KMS-11 (cell line): ENCODE measurements around the gene SMARCC1.

ENCODE experiments used
- H2AFZ ChIP-seq: fragments of 200-600 bp; sonication (generic); 2 replicates; pipeline ENCODE4 v1.6.1; 2016; ENCODE audit warnings: antibody characterized with exemption, mixed run types, low read depth
- H3K27ac ChIP-seq: fragments of 200-600 bp; sonication (generic); 2 replicates; pipeline ENCODE4 v1.6.1; 2016; ENCODE audit warnings: mild to moderate bottlenecking, mixed run types
- H3K27me3 ChIP-seq: fragments of 200-600 bp; sonication (generic); 2 replicates; pipeline ENCODE4 v1.6.1; 2017; ENCODE audit warnings: mild to moderate bottlenecking, low read depth, mixed run types, moderate library complexity; ENCODE audit not compliant: insufficient read depth
- H3K36me3 ChIP-seq: fragments of 200-600 bp; sonication (generic); 2 replicates; pipeline ENCODE4 v1.6.1; 2017; ENCODE audit warnings: mild to moderate bottlenecking, mixed run types; ENCODE audit not compliant: insufficient read depth
- H3K4me1 ChIP-seq: fragments of 200-600 bp; sonication (generic); 2 replicates; pipeline ENCODE4 v1.6.1; 2016; ENCODE audit warnings: mild to moderate bottlenecking, low read depth, mixed run types; ENCODE audit not compliant: poor library complexity, severe bottlenecking
- H3K4me2 ChIP-seq: fragments of 200-600 bp; sonication (generic); 2 replicates; pipeline ENCODE4 v1.7.0; 2016; ENCODE audit warnings: mild to moderate bottlenecking, mixed run types
- H3K4me3 ChIP-seq: fragments of 200-600 bp; sonication (generic); IDR thresholded peaks from 2 replicates; pipeline ENCODE4 v1.6.1; 2017; ENCODE audit warnings: low read depth, low read length, mixed read lengths; ENCODE audit not compliant: insufficient read depth
- H3K79me2 ChIP-seq: fragments of 200-600 bp; sonication (generic); 2 replicates; pipeline ENCODE4 v1.6.1; 2016; ENCODE audit warnings: low read depth, mixed run types; ENCODE audit not compliant: insufficient read depth
- H3K9ac ChIP-seq: fragments of 200-600 bp; sonication (generic); 2 replicates; pipeline ENCODE4 v1.6.1; 2016; ENCODE audit warnings: mild to moderate bottlenecking, mixed run types
- H4K20me1 ChIP-seq: fragments of 200-600 bp; sonication (generic); 2 replicates; pipeline ENCODE4 v1.6.1; 2016; ENCODE audit warnings: mild to moderate bottlenecking, mixed run types; ENCODE audit not compliant: insufficient read depth
- TF ChIP-seq, protein P1 (sequence below): fragments of 200-600 bp; sonication (generic); conservative IDR thresholded peaks from 2 replicates; pipeline ENCODE4 v1.6.1; 2017; ENCODE audit warnings: low read depth, mild to moderate bottlenecking, antibody characterized with exemption, low read length, moderate library complexity, mixed read lengths

Gene SMARCC1

DNA sequence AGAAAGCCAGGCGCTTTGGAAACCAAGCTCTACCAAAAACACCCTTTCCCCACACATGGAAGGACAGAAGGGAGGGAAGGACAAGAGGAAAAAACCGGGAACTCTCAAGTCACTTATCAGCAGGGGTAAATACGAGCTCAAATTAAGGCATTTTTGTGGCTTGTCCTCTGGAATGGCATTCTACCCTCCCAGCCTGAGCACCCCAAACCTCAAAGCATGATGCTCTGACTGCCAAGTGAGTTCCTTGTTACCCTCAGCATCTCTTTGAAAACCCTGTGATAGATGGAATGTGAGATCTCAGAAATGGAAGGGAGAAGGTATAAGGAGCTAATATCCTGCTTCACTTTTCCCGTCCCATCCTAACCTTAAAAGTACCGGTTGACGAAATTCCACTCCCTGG, 194.9 kb downstream of the SMARCC1 start:
- no peak overlapping the region for H3K27ac ChIP-seq
- no peaks in the 10 kb centered on the region for H3K4me1 ChIP-seq
- H3K9ac ChIP-seq, result no peak overlapping the region
- no peaks in the 10 kb centered on the region for H3K27me3 ChIP-seq
- no peaks in the 10 kb centered on the region for H3K79me2 ChIP-seq
- H3K4me2 ChIP-seq, result no peak overlapping the region
- TF ChIP-seq, protein P1, sequence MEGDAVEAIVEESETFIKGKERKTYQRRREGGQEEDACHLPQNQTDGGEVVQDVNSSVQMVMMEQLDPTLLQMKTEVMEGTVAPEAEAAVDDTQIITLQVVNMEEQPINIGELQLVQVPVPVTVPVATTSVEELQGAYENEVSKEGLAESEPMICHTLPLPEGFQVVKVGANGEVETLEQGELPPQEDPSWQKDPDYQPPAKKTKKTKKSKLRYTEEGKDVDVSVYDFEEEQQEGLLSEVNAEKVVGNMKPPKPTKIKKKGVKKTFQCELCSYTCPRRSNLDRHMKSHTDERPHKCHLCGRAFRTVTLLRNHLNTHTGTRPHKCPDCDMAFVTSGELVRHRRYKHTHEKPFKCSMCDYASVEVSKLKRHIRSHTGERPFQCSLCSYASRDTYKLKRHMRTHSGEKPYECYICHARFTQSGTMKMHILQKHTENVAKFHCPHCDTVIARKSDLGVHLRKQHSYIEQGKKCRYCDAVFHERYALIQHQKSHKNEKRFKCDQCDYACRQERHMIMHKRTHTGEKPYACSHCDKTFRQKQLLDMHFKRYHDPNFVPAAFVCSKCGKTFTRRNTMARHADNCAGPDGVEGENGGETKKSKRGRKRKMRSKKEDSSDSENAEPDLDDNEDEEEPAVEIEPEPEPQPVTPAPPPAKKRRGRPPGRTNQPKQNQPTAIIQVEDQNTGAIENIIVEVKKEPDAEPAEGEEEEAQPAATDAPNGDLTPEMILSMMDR, result no peak
- H3K36me3 ChIP-seq, result no peaks in the 10 kb centered on the region
- no peak overlapping the region for H3K4me3 ChIP-seq
- H4K20me1 ChIP-seq, result no peaks in the 10 kb centered on the region
- H2AFZ ChIP-seq, result no peak overlapping the region

DNA sequence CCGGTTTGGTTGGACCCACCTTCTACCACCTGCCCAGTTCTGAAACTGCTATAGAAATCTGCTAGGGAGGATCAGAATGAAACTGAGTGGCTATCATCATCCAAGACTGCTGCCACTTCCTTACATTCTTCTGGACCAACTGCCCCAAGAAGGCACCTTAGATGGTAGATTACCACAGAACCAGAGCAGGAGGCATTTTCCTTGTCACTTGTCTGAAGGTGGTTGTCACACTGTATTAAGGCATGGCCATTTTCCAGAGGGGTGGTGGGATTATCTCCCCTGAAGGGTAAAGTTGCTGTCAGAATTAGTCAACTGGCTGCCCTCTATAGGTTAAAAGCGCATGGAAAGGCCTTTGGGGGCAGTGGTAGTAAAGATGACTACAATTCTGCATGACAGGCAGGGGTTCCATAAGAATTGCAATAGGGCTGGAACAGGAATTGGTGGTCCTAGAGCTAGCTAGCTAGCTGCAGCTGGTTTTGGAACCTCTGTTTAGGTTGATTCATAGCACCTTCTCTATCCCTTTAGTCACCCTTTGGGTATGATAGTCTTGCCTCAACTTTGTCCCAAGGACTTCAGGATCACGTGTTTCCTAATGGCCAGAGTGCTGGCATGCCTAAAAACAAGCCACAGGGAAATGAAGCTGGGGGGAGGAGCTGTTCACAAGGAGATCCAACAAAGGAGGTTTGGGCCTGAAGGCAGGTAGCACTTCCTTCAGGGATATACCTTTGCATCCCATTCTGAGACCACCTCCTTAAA, 198.2 kb downstream of the SMARCC1 start:
- H3K4me3 ChIP-seq, result no peak overlapping the region
- H3K27me3 ChIP-seq, result peaks cover 7% of the 10 kb centered on the region; the same call in 1 of the 2 replicates
- TF ChIP-seq, protein P1, result no peak
- no peaks in the 10 kb centered on the region for H4K20me1 ChIP-seq
- H2AFZ ChIP-seq, result no peak overlapping the region
- H3K9ac ChIP-seq, result no peak overlapping the region
- no peaks in the 10 kb centered on the region for H3K4me1 ChIP-seq
- no peak overlapping the region for H3K27ac ChIP-seq
- no peaks in the 10 kb centered on the region for H3K36me3 ChIP-seq
- H3K79me2 ChIP-seq, result no peaks in the 10 kb centered on the region
- no peak overlapping the region for H3K4me2 ChIP-seq

DNA sequence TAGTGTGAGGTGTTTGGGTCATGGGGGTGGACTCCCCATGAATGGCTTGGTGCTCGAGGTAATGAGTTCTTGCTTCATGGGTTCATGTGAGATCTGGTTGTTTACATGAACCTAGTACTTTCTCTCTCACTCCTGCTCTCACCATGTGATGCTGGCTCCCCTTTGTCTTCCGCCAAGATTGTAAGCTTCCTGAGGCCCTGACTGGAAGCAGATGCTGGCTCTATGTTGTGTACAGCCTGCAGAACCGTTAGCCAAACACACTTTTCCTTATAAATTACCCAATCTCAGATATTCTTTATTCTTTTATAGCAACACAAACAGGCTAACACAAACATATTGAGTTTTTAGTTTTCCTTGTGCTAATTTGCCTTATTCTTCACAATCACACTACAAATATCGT, 199.9 kb downstream of the SMARCC1 start:
- Histone ChIP-seq H3K4me2 (no peak overlapping the region), H2AFZ (no peak overlapping the region), H3K9ac (no peak overlapping the region), H4K20me1 (no peaks in the 10 kb centered on the region), H3K79me2 (no peaks in the 10 kb centered on the region), H3K36me3 (no peaks in the 10 kb centered on the region), H3K4me1 (no peaks in the 10 kb centered on the region), H3K27ac (no peak overlapping the region), H3K27me3 (peaks cover 7% of the 10 kb centered on the region; the same call in 1 of the 2 replicates), H3K4me3 (no peak overlapping the region)
- TF ChIP-seq, protein P1, result no peak

DNA sequence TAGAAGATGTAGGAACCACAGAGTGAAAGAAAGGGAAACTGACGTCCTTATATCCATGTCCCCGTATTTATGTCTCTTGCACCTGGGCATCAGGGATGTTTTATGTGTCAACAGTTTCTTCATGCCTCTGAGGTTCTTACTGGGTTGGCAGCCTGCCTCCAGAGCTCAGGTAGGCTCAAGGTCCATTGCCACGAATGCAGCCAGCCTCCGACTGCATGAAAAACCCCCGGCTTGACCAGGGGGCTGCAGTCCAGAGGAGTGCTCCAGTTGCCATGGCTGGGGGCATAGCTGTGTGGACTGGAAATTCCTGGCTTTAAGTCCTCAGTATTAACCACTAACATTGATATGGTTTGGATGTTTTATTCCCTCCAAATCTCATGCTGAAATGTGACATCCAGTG, 200.3 kb downstream of the SMARCC1 start:
- Histone ChIP-seq H3K4me2 (no peak overlapping the region), H3K27me3 (peaks cover 7% of the 10 kb centered on the region; the same call in 1 of the 2 replicates), H3K4me1 (no peaks in the 10 kb centered on the region), H3K4me3 (no peak overlapping the region), H3K27ac (no peak overlapping the region), H3K36me3 (no peaks in the 10 kb centered on the region), H2AFZ (no peak overlapping the region), H4K20me1 (no peaks in the 10 kb centered on the region), H3K9ac (no peak overlapping the region), H3K79me2 (no peaks in the 10 kb centered on the region)
- TF ChIP-seq, protein P1, result no peak
